SK-N-MC (cell line): ENCODE measurements around the gene FSD2.

Experiments
- EZH2 ChIP-seq: fragments of 200-600 bp; sonication (generic); IDR thresholded peaks from one replicate; pipeline ENCODE4 v1.6.1; 2017; ENCODE audit warnings: antibody characterized with exemption
- POLR2AphosphoS5 ChIP-seq: IDR thresholded peaks from 2 replicates; pipeline ENCODE4 v1.6.1; 2012; ENCODE audit warnings: mild to moderate bottlenecking, low read depth, low read length, borderline replicate concordance

GRCh38 chr15:82805994-82806406 lies at the start of gene FSD2:
- no peak for TF ChIP-seq POLR2AphosphoS5
- TF ChIP-seq EZH2, result no peak
